ENCODE measurements around the gene KLK1.

KLK1 gene

DNA sequence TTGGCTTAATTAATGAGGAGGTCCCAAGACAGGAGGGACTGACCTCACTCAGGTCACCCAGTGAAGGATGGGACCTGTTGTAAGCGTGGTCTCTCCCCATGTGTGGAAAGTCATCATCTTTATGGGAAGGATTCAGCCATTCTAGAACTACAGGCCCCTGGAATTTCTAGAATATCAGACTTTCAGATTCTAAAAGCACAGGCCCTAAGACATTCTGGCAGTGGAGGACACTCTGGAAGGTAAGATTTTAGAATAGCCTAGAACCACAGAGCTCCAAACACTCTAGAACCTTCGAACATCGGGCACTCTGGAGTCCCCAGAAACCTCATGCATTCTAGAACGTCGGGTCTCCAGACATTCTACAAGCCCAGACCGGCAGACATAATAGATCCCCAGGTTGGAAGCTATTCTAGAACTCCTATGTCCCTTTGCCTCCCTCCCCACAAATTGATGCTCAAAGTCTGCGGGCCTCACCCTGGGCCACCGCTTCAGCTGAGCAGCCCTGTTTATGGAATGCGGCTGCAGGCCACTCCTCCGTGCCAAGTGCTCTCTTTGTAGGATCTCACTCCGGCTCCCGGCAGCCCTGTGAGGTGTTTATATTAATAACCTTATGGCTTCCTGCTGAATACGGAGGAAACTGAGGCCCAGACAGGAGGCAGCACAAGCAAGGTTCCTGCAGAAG lies 11.7 kb upstream of the KLK1 start:
- TF ChIP-seq, protein P1, sequence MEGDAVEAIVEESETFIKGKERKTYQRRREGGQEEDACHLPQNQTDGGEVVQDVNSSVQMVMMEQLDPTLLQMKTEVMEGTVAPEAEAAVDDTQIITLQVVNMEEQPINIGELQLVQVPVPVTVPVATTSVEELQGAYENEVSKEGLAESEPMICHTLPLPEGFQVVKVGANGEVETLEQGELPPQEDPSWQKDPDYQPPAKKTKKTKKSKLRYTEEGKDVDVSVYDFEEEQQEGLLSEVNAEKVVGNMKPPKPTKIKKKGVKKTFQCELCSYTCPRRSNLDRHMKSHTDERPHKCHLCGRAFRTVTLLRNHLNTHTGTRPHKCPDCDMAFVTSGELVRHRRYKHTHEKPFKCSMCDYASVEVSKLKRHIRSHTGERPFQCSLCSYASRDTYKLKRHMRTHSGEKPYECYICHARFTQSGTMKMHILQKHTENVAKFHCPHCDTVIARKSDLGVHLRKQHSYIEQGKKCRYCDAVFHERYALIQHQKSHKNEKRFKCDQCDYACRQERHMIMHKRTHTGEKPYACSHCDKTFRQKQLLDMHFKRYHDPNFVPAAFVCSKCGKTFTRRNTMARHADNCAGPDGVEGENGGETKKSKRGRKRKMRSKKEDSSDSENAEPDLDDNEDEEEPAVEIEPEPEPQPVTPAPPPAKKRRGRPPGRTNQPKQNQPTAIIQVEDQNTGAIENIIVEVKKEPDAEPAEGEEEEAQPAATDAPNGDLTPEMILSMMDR (IDR thresholded peaks at IDR 0.05) = no peak
- H3K27ac Mint-ChIP-seq = no peak overlapping the region
- no peaks in the 10 kb centered on the region for H3K36me3 Mint-ChIP-seq (ENCODE audit: low read depth)
- no peak for DNase-seq
- peaks cover 12% of the 10 kb centered on the region for H3K4me1 Mint-ChIP-seq
- peaks cover 86% of the 10 kb centered on the region for H3K27me3 Mint-ChIP-seq (ENCODE audit: low read depth, poor library complexity)
- H3K9me3 Mint-ChIP-seq = no peaks in the 10 kb centered on the region
- peak overlapping the region; percentile 88 for H3K4me3 Mint-ChIP-seq

DNA sequence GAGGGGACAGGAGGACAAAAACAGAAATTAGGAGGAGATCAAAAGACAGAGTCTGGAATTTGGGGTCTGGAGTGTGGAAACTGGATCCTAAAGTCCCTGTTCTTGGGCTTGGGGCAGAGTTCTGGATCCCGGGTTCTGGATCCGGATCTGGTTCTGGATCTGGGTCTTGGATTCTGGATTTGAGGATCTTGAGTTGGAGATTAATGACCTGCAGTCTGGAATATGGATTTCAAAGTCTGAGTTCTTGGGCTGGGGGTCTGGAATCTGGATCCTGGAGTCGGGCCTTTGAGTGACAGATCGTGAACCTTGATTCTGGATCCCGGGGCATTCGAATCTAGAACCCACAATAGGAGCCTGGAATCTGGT lies 10.2 kb upstream of the KLK1 start:
- Mint-ChIP-seq H3K27me3 (ENCODE audit: low read depth, poor library complexity) (peaks cover 79% of the 10 kb centered on the region), H3K36me3 (ENCODE audit: low read depth) (no peaks in the 10 kb centered on the region), H3K4me1 (peaks cover 12% of the 10 kb centered on the region), H3K9me3 (no peaks in the 10 kb centered on the region), H3K27ac (no peak overlapping the region), H3K4me3 (peak overlapping the region; percentile 5)
- TF ChIP-seq, protein P1 (IDR thresholded peaks at IDR 0.05) = no peak
- no peak for DNase-seq

DNA sequence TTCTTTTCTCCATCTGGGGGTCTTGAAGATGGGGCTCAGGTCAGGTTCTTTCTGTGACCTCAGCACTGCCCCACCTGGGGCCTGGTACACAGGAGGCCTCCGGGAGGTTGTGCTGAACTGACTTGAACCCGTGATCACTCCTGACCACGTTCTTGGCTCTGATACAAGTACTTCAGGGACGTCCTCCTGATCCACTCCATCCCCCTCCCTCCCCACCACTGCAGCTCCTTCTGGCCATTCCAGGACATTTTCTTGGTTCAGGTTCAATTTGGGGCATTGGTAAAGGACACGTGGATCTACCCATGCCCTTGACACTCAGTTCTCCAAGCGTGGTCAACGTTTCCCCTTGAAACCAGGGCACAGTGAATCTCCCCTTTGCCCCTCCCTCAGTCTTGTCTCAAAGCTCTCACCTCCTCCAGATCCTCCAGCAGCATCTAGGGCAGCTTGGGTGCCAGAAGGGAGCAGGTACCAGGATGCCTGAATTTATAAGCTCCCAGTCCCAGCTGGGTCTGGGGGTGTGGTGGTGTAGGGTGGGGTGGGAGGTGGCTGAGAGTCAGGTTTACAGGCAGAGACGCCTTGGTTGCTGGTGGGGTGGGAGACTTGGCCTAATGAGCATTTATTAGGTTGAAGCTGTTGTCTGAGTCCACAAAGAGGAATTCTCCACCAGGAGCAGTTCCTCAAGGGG lies 9.7 kb upstream of the KLK1 start, which contains the start of gene KLK15:
TSS of gene KLK15 (minus strand) at position 458 of the 685 bp plus-strand sequence. CDS start 2,082 bp downstream, outside the sequence.
- no peak for DNase-seq
- H3K4me1 Mint-ChIP-seq = peaks cover 12% of the 10 kb centered on the region
- H3K27me3 Mint-ChIP-seq (ENCODE audit: low read depth, poor library complexity) = peaks cover 77% of the 10 kb centered on the region
- no peaks in the 10 kb centered on the region for H3K9me3 Mint-ChIP-seq
- TF ChIP-seq, protein P1 (IDR thresholded peaks at IDR 0.05) = no peak
- H3K4me3 Mint-ChIP-seq = peak within 1 kb of the TSS; percentile 5
- no peak within 1 kb of the TSS for H3K27ac Mint-ChIP-seq
- no peaks in the 10 kb centered on the region for H3K36me3 Mint-ChIP-seq (ENCODE audit: low read depth)

DNA sequence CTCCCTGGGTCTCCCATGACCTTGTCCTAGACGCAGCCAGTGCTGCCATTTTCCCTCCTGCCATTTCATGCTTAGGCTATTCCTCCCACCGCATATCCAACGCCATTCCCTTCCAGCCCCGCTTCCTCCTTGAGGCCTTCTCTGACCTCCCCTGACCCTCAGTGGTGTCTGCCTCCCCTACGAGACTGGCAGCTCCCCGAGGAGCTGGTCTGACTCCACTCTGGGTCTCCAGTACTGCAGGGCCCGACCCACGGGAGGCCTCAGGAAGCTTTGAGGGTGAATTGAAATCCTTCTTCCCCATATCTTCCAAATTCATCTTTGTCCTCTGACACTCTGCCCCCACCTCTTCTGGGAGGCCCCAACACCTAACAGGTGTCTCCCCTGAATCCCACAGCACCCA lies 9.1 kb upstream of the KLK1 start:
- TF ChIP-seq, protein P1 (IDR thresholded peaks at IDR 0.05) = no peak
- Mint-ChIP-seq H3K4me1 (peaks cover 12% of the 10 kb centered on the region), H3K9me3 (no peaks in the 10 kb centered on the region), H3K36me3 (ENCODE audit: low read depth) (no peaks in the 10 kb centered on the region), H3K4me3 (no peak overlapping the region), H3K27me3 (ENCODE audit: low read depth, poor library complexity) (peaks cover 76% of the 10 kb centered on the region), H3K27ac (no peak overlapping the region)
- no peak for DNase-seq

DNA sequence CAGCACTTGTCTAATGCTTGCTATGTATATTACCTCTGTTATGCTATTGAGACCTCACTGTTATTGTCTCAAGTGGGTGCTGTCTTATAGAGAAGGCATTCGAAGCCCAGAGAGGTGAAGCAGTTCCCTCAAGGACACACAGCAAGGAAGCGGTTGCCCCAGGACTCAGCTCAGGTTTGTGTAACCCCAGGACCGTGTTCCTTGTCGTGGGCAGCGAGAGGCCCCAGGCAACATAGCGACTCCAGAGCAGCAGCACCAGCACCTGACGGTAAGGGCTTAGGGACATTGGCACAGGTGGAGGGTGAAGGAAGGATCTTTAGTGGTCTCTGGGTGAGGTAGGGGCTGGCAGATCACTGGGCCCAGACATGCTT lies 7.4 kb upstream of the KLK1 start:
- Mint-ChIP-seq H3K36me3 (ENCODE audit: low read depth) (no peaks in the 10 kb centered on the region), H3K27me3 (ENCODE audit: low read depth, poor library complexity) (peaks cover 71% of the 10 kb centered on the region), H3K27ac (no peak overlapping the region), H3K9me3 (peaks cover 4% of the 10 kb centered on the region), H3K4me3 (no peak overlapping the region), H3K4me1 (peaks cover under 1% of the 10 kb centered on the region)
- DNase-seq = no peak
- TF ChIP-seq, protein P1 (IDR thresholded peaks at IDR 0.05) = no peak
